GM12865 (cell line): ENCODE measurements around the gene DEFB121.

Source experiments
- DNase-seq: peaks from one replicate; pipeline ENCODE4 v3.0.0; 2010; ENCODE audit warnings: low read depth
- H3K4me3 ChIP-seq: 2 replicates; pipeline ENCODE4 v1.5.1; 2011; ENCODE audit warnings: mild to moderate bottlenecking, low read depth, low read length, control low read depth
- TF ChIP-seq, protein P1 (sequence below): IDR thresholded peaks from 2 replicates; pipeline ENCODE4 v1.5.1; 2011; ENCODE audit warnings: low read length, control low read depth, low read depth, inconsistent platforms; ENCODE audit not compliant: insufficient read depth; ENCODE audit errors: missing control alignments

The DEFB121 gene

DNA sequence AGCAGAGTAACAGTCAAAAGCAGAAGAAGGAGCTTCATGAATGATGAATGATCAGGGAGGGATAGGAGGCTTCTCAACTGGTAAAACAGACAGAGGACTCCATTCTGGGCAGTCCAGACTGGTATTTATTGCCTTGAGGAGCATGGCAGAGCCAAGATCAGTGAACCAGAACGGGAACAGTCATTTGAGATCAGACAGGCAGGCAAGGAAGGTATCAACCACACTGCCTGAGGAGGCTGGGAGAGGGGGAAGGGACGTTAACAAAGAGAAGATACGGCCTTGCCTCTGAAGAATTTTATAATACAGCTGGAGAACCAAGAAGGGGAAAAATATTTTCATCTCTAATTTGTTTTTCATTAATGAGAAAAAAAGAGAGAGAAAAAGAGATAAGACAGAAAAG, at the start of gene DEFB121:
Gene DEFB121 (minus strand): TSS at position 101 of the 400 bp plus-strand sequence. CDS start 63 bp downstream, at position 38.
- DNase-seq: no peak
- no peak within 1 kb of the TSS for H3K4me3 ChIP-seq
- TF ChIP-seq, protein P1, sequence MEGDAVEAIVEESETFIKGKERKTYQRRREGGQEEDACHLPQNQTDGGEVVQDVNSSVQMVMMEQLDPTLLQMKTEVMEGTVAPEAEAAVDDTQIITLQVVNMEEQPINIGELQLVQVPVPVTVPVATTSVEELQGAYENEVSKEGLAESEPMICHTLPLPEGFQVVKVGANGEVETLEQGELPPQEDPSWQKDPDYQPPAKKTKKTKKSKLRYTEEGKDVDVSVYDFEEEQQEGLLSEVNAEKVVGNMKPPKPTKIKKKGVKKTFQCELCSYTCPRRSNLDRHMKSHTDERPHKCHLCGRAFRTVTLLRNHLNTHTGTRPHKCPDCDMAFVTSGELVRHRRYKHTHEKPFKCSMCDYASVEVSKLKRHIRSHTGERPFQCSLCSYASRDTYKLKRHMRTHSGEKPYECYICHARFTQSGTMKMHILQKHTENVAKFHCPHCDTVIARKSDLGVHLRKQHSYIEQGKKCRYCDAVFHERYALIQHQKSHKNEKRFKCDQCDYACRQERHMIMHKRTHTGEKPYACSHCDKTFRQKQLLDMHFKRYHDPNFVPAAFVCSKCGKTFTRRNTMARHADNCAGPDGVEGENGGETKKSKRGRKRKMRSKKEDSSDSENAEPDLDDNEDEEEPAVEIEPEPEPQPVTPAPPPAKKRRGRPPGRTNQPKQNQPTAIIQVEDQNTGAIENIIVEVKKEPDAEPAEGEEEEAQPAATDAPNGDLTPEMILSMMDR: no peak

GRCh38 chr20:31454361-31454760, 48.3 kb upstream of the DEFB121 start:
- H3K4me3 ChIP-seq: no peak overlapping the region
- TF ChIP-seq, protein P1: no peak
- DNase-seq: no peak

- no peak for DNase-seq
These were observed 46.6 kb upstream of the DEFB121 start for GRCh38 chr20:31452575-31452974.

DNA sequence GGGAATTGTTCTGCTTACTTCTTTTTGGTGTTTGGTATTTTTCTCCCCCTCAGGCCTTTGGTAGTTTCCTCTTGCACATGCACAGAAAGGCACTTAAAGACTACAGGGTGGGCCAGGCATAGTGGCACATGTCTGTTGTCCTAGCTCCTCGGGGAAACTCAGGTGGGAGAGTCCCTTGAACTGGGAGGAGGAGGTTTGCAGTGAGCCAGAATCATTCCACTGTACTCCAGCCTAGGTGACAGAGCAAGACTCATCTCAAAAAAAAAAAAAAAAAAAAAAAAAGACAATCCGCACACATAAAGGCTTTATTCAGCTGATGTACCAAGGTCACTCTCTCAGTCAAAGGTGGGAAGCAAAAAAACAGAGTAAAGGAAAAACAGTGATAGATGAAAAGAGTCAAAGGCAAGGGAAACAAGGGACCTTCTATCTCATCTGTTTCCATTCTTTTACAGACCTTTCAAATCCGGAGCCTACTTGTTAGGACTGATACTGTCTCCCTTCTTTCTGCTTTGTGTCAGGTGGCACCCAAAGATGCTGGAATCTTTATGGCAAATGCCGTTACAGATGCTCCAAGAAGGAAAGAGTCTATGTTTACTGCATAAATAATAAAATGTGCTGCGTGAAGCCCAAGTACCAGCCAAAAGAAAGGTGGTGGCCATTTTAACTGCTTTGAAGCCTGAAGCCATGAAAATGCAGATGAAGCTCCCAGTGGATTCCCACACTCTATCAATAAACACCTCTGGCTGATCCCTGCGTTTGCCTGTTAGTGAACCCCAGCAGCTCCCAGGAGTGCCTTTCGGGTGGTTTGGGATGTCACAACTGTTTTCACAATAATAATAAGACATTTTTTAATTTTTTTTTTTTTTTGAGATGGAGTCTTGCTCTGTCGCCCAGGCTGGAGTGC, 43.7 kb upstream of the DEFB121 start:
- TF ChIP-seq, protein P1: no peak
- DNase-seq: no peak
- H3K4me3 ChIP-seq: no peak overlapping the region

More at GRCh38 chr20:31452575-31452974, 46.6 kb upstream of the DEFB121 start:
- TF ChIP-seq, protein P1: no peak
- no peak overlapping the region for H3K4me3 ChIP-seq

DNA sequence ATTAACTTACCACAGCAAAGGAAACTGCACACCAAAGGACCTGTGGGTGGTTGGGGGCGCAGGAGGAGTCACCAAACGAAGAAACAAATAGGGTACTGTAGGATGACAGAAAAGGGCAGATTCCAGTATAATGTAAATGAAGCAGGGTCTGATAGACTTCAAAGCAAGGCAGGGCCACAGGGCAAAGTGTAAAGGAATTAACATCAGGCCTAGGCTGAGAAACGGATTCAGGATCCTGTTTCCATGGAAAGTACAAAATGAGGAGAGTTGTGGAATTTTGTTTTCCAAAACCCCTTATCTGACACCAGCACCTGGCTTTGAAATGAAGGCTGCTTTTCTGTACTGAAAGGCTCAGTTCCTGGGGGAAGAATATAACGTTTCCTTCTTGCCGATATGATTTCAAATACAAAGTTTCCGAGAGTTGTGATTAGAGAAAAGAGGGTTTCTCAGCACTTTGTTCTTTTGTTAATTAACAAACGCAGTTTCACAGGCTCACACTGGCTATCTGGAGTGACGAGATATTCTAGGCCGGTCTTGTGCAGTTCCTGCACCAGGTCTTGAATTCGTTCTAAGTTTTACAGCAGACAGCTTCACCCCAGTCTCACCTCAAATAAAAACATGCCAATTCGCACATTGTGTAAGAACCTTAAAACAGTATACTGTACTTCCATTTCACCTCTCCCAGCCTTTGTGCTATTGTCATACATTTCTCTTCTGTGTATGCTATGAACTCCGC, 40.2 kb upstream of the DEFB121 start:
- DNase-seq: no peak
- TF ChIP-seq, protein P1: no peak
- H3K4me3 ChIP-seq: no peak overlapping the region

DNA sequence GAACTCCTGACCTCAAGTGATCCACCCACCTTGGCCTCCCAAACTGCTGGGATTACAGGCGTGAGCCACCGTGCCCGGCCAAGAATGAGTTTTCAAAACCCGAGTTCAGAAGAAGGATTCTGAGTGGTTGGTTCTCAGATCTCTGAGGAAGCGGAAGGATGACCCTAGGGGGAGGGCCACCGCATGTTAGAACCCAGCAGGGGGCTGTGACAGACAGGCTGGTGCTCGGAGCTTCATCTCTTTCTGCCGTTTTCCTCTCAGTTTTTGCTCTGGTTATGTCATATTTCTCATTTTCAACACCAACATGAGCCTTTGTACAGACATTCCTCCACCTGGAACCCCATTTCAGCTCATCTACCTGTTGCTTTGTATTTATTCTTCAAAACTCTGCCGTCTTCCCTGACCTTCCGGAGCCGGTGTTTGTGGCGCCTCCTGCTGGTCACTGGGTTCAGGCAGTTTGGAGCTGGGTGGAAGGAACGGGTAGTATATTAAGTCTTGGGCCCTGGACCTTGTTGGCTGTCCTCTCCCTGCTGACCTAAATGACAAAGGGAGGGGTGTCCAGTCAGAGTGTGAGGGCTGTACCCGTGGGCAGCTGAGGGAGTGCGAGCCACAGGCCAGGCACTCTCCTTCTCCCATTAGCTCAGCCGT, 34.1 kb upstream of the DEFB121 start, which contains the start of gene DEFB123:
Gene DEFB123 (plus strand): TSS at position 621 of the 648 bp plus-strand sequence. CDS start 67 bp downstream, outside the sequence.
- no peak for DNase-seq
- H3K4me3 ChIP-seq: no peak within 1 kb of the TSS
- TF ChIP-seq, protein P1: peak; percentile 37
